ENCODE results near the gene CNNM1.

Gene CNNM1

GRCh38 chr10:99419688-99420087 is 90.5 kb downstream of the CNNM1 start:
- Histone ChIP-seq H3K27me3 (ENCODE audit: insufficient read depth, poor library complexity, severe bottlenecking) (no peaks in the 10 kb centered on the region), H3K27ac (ENCODE audit: poor library complexity, severe bottlenecking) (no peak overlapping the region), H3K4me1 (ENCODE audit: insufficient read depth, poor library complexity, severe bottlenecking) (no peaks in the 10 kb centered on the region), H3K36me3 (ENCODE audit: low read depth) (peaks cover 78% of the 10 kb centered on the region), H3K9me3 (ENCODE audit: severe bottlenecking) (no peaks in the 10 kb centered on the region), H3K4me3 (ENCODE audit: severe bottlenecking) (no peak overlapping the region)
- DNase-seq (ENCODE audit: low spot score) (no peak), ATAC-seq (ENCODE audit: low read depth) (no peak)
- TF ChIP-seq CTCF (IDR thresholded peaks at IDR 0.05; ENCODE audit: poor library complexity, severe bottlenecking) = no peak

DNA sequence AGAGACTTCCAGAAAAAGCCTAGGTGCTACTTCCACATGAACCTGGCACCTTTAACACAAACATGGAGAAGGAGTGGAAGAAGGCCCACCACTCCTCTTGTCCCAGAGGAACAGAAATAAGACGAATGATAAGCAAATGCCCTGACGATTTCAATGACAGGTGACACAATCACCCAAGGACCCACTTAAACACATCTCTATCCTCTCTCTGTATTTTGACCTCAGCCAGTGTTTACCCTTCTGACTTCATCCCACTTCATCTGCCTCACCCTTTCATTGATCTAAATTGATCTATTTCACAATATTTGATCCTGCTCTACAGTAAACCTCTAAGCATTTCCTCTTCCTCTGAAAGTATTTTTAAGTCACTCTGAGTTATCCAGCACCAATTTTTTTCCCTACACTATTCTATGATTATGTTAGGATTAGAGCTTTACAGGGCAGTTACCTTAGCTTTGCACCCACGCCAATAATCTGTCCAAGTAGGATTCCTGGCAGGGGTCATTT is 92.1 kb downstream of the CNNM1 start:
- Histone ChIP-seq H3K27ac (ENCODE audit: poor library complexity, severe bottlenecking) (no peak overlapping the region), H3K27me3 (ENCODE audit: insufficient read depth, poor library complexity, severe bottlenecking) (no peaks in the 10 kb centered on the region), H3K36me3 (ENCODE audit: low read depth) (peaks cover 92% of the 10 kb centered on the region), H3K4me1 (ENCODE audit: insufficient read depth, poor library complexity, severe bottlenecking) (no peaks in the 10 kb centered on the region), H3K4me3 (ENCODE audit: severe bottlenecking) (no peak overlapping the region), H3K9me3 (ENCODE audit: severe bottlenecking) (no peaks in the 10 kb centered on the region)
- no peak for ATAC-seq (ENCODE audit: low read depth)
- DNase-seq (ENCODE audit: low spot score) = no peak
- no peak for TF ChIP-seq CTCF (IDR thresholded peaks at IDR 0.05; ENCODE audit: poor library complexity, severe bottlenecking)

DNA sequence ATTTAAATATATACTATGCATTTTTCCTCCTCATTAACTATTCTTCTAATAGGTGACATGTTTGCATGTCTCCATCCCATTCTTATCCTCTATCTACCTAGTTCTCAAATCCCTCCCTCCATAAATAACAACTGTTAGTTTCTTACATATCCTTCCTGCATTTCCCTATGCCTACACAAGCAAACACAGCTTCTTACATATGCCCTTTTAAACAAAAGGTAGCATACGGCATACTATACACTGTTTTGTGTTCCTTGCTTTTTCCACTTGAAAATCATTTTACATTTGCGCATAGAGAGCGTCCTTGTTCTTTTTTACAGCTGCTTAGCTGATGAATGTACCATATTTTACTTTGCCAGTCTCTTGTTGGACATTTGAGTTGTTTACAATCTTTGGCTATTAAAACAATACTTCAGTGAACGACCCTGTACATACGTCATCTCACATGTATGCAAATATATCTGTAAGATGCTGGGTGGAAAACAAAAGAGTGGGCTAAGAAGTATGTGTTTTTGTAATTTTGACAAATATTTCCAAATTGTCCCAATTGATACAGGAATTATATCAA is 93.5 kb downstream of the CNNM1 start:
- no peak for DNase-seq (ENCODE audit: low spot score)
- Histone ChIP-seq H3K4me1 (ENCODE audit: insufficient read depth, poor library complexity, severe bottlenecking) (no peaks in the 10 kb centered on the region), H3K36me3 (ENCODE audit: low read depth) (peaks cover 79% of the 10 kb centered on the region), H3K27me3 (ENCODE audit: insufficient read depth, poor library complexity, severe bottlenecking) (no peaks in the 10 kb centered on the region), H3K27ac (ENCODE audit: poor library complexity, severe bottlenecking) (no peak overlapping the region), H3K4me3 (ENCODE audit: severe bottlenecking) (no peak overlapping the region), H3K9me3 (ENCODE audit: severe bottlenecking) (no peaks in the 10 kb centered on the region)
- no peak for ATAC-seq (ENCODE audit: low read depth)
- TF ChIP-seq CTCF (IDR thresholded peaks at IDR 0.05; ENCODE audit: poor library complexity, severe bottlenecking) = no peak

GRCh38 chr10:99424656-99425055 is 95.5 kb downstream of the CNNM1 start:
- Histone ChIP-seq H3K36me3 (ENCODE audit: low read depth) (peaks cover 67% of the 10 kb centered on the region), H3K27me3 (ENCODE audit: insufficient read depth, poor library complexity, severe bottlenecking) (no peaks in the 10 kb centered on the region), H3K4me3 (ENCODE audit: severe bottlenecking) (no peak overlapping the region), H3K4me1 (ENCODE audit: insufficient read depth, poor library complexity, severe bottlenecking) (no peaks in the 10 kb centered on the region), H3K9me3 (ENCODE audit: severe bottlenecking) (no peaks in the 10 kb centered on the region), H3K27ac (ENCODE audit: poor library complexity, severe bottlenecking) (no peak overlapping the region)
- DNase-seq (ENCODE audit: low spot score) (no peak), ATAC-seq (ENCODE audit: low read depth) (no peak)
- TF ChIP-seq CTCF (IDR thresholded peaks at IDR 0.05; ENCODE audit: poor library complexity, severe bottlenecking) = no peak

GRCh38 chr10:99425204-99425603 is 96.0 kb downstream of the CNNM1 start:
- H3K4me1 ChIP-seq (ENCODE audit: insufficient read depth, poor library complexity, severe bottlenecking) = no peaks in the 10 kb centered on the region
- H3K27ac ChIP-seq (ENCODE audit: poor library complexity, severe bottlenecking) = no peak overlapping the region
- TF ChIP-seq CTCF (IDR thresholded peaks at IDR 0.05; ENCODE audit: poor library complexity, severe bottlenecking) = no peak
- peaks cover 61% of the 10 kb centered on the region for H3K36me3 ChIP-seq (ENCODE audit: low read depth)
- ATAC-seq (ENCODE audit: low read depth) = no peak
- H3K27me3 ChIP-seq (ENCODE audit: insufficient read depth, poor library complexity, severe bottlenecking) = no peaks in the 10 kb centered on the region
- no peak overlapping the region for H3K4me3 ChIP-seq (ENCODE audit: severe bottlenecking)
- H3K9me3 ChIP-seq (ENCODE audit: severe bottlenecking) = no peaks in the 10 kb centered on the region
- no peak for DNase-seq (ENCODE audit: low spot score)
